ENCODE measurements around the gene CDKAL1.
A peak's percentile ranks its signal among the peaks of the same experiment; 100 is the strongest.
"Not testable (repeated sequence)": the region's sequence is repeated elsewhere in the genome, so short reads cannot be mapped to it uniquely, and the experiment has no call there.

CDKAL1 gene

GRCh38 chr6:20892365-20892764 is 358.1 kb downstream of the CDKAL1 start:
- DNase-seq = no peak

- DNase-seq = no peak
Observed at GRCh38 chr6:20893412-20893811, 359.2 kb downstream of the CDKAL1 start.

- DNase-seq = no peak
Observed at GRCh38 chr6:20900389-20901160, 366.3 kb downstream of the CDKAL1 start.

- DNase-seq = no peak
Observed at GRCh38 chr6:20905377-20905776, 371.1 kb downstream of the CDKAL1 start.

- no peak for DNase-seq
Observed at GRCh38 chr6:20906945-20907344, 372.7 kb downstream of the CDKAL1 start.

GRCh38 chr6:20907486-20908071 is 373.3 kb downstream of the CDKAL1 start:
- no peak for DNase-seq

- no peak for DNase-seq
Observed at GRCh38 chr6:20909621-20910020, 375.4 kb downstream of the CDKAL1 start.

- no peak for DNase-seq
Observed at GRCh38 chr6:20911712-20912111, 377.5 kb downstream of the CDKAL1 start.

GRCh38 chr6:20915156-20915555 is 380.9 kb downstream of the CDKAL1 start:
- DNase-seq = no peak

GRCh38 chr6:20915626-20916025 is 381.4 kb downstream of the CDKAL1 start:
- no peak for DNase-seq

GRCh38 chr6:20916086-20916485 is 381.8 kb downstream of the CDKAL1 start:
- no peak for DNase-seq

- DNase-seq = no peak
Observed at GRCh38 chr6:20918868-20919267, 384.6 kb downstream of the CDKAL1 start.

- DNase-seq = peak; percentile 8
Observed at GRCh38 chr6:20919677-20920385, 385.6 kb downstream of the CDKAL1 start.

GRCh38 chr6:20921578-20921977 is 387.3 kb downstream of the CDKAL1 start:
- no peak for DNase-seq

- DNase-seq = no peak
Observed at GRCh38 chr6:20922743-20923142, 388.5 kb downstream of the CDKAL1 start.

- DNase-seq = not testable (repeated sequence)
Observed at GRCh38 chr6:20924094-20924493, 389.8 kb downstream of the CDKAL1 start.

- no peak for DNase-seq
Observed at GRCh38 chr6:20924911-20925543, 390.8 kb downstream of the CDKAL1 start.

GRCh38 chr6:20927130-20927860 is 393.0 kb downstream of the CDKAL1 start:
- no peak for DNase-seq

- DNase-seq = no peak
Observed at GRCh38 chr6:20929283-20929682, 395.0 kb downstream of the CDKAL1 start.

GRCh38 chr6:20931093-20931492 is 396.8 kb downstream of the CDKAL1 start:
- DNase-seq = no peak

- DNase-seq = no peak
Observed at GRCh38 chr6:20931772-20932171, 397.5 kb downstream of the CDKAL1 start.

- DNase-seq = no peak
Observed at GRCh38 chr6:20932284-20932683, 398.0 kb downstream of the CDKAL1 start.

Data from stimulated activated CD4-positive, alpha-beta T cell treated with anti-CD3 and anti-CD28 coated beads, Interleukin-15, amount 100 ng/mL, for 24 hours (primary cell).